RCC 7860 (cell line): ENCODE results near the gene DAB1.

ENCODE experiments used
- DNase-seq: peaks from one replicate; pipeline ENCODE4 v3.0.0-alpha.2; 2015; ENCODE audit warnings: low spot score
- FAIRE-seq: peaks from 2 replicates; lab custom pipeline; 2012; peaks lifted over from hg19 to GRCh38; lab: Jason Lieb, UNC

DAB1 gene

DNA sequence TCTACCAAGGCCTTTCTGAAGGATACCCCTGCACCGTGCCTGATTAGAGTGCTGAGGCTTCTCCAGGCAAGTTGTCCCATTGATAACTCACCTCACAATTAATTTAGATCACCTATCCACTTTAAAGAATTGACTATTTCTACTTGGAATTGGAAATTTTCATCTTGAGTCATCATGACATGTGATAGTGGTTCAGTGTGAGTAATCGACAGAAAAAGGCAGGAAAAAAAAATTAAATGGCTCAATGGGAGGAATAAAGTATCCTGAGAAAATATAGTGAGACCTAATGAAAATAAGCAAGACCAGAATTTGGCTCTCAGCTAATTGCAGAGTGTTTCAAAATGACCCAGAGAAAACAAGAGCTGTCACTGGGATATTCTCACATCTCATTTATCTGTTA, 235.7 kb downstream of the DAB1 start:
- FAIRE-seq = no peak
- no peak for DNase-seq

DNA sequence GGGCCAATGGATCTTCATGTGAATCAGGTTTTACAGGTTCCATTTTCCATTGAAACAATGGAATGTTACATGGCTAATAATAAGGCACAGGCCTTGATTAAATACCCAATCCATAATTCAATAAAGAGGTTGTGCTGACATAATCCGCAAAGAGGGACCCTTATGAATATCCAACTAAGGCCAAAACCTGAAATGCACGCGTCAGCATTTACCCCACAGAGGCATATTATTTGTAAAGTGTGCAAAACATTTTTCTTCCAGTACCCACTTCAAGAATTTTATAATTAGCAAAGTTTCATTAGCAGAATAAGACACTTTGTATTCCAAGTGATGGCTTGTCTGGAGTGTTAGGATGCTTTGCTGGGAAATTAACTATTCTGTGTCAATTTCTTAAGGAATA, 237.4 kb downstream of the DAB1 start:
- no peak for FAIRE-seq
- DNase-seq = no peak

DNA sequence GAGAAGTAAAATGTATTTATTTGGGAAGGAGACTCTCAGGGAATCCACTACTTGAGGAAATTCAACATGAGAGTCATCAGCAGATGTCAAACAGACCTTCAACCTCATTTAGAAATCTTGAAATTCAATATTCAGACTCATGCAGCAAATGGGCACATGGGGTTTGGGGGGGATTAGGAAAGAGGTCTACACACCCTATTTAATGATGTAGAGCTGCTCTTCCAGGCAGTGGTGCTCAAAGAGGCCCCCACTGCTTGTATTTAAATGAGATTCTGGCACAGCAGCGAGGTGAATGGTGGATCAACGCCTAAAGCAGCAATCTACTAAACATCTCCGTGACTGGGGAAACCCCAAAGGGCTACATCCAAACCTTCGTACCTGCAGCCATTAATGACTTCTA, 244.9 kb downstream of the DAB1 start:
- DNase-seq (no peak), FAIRE-seq (no peak)

DNA sequence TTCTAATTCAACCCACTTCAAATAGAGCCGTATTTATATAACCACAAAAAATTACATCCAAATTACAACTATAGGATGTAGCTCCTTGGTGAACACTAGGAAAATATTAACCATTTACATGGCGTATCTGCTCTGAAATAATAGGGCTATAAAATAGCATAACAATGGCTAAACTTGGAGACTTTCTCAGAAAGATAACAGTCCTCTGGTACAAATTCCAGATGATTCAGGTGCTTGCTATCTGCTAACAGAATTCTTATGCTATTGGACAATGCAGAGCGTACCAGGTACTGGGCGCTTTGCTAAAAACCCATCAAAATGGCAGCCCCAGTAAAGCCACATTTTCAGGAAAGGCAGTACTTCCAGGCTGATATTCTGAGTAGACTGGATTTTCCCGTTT, 248.4 kb downstream of the DAB1 start:
- FAIRE-seq (no peak), DNase-seq (no peak)

DNA sequence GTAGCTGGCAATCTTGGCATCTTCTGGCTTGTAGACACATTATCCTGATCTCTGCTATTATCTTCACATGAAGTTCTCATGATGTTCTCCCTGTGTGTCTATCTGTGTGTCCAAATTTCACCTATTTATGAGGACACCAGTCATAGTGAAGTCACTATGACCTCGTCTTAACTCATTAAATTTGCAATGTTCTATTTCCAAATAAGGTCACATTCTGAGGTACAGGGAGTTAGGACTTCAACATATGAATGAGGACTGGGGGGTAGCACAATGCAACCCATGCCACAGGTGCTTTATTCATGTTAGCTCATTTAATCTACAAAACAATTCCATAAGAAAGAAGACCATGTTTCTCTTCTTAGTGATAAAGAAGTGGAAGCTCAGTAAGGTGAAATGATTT, 251.8 kb downstream of the DAB1 start:
- FAIRE-seq (no peak), DNase-seq (no peak)

DNA sequence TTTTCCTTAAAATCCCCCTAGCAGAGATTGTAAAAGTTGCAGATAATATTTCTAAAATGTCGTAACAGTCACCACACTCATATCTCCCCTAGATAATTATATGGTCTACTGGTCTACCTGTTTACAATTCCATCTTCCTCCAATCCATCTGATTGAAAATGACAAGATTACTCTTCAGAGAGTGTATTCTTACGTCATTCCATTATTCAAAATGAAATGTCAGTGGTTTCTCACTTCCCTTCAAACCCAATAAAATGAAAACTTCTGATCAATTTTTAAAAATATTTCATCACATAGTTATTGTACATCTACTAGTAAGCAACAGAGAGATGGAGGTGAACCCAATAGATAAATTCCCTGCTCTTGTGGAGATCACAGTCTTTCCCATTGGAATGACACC, 255.9 kb downstream of the DAB1 start:
- DNase-seq (no peak), FAIRE-seq (no peak)

DNA sequence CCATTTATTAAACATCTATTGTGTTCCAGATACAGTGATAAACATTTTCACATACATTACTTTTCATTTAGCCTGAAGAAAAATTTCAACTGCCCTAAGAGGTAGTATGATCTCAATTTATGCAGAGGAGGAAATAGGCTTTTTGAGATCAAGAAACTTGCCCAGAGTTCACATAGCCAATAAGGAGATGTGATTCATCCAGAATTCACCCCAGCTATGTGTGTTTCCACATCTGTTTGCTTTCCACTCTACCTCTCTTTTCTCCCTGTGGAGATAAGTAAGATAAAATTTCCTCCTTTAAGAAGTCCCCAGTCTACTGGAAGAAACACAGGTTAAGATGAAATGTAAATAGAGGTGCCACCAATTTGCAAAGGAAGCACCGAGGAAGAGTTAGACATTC, 258.3 kb downstream of the DAB1 start:
- DNase-seq (no peak), FAIRE-seq (no peak)

DNA sequence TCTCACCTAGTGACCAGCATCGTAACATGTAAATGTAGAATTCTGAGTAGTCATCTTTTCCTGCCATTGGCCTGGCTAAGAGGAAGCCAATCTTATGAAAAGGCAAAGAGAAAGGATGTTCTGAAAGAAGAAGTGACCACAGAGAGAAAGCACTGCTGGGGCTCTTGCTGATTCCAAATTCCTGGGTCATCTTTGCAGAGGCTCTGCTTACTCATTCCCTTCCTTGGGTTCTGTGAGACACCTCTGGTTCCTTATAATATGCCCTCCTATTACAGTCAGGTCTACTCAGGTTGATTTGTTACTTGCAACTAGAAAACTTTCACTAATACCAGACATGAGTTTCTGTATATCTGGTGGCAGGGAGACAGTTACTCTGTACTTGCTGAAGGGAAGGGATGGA, 259.3 kb downstream of the DAB1 start:
- no peak for FAIRE-seq

DNA sequence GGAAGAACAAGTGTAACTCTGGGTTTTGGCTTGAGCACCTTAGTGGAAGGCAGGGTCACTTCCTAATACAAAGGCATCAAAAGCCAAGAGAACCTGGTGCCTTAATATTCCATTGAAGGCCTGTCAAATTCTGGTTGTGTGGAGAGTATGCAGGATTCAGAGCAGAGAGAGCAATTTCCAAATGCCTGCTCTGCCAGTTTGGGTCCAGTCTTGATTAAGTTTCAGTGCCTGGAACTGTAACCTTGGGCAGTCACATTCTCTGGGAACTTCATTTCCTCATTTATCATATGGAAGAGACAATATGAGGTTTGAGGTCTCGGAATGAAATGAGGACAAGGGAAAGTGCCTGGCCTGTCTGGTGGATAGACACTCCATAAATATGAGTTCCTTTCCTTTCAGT, 260.1 kb downstream of the DAB1 start:
- FAIRE-seq = no peak
- DNase-seq = no peak

More for the DNA sequence above, 259.3 kb downstream of the DAB1 start:
- no peak for DNase-seq

DNA sequence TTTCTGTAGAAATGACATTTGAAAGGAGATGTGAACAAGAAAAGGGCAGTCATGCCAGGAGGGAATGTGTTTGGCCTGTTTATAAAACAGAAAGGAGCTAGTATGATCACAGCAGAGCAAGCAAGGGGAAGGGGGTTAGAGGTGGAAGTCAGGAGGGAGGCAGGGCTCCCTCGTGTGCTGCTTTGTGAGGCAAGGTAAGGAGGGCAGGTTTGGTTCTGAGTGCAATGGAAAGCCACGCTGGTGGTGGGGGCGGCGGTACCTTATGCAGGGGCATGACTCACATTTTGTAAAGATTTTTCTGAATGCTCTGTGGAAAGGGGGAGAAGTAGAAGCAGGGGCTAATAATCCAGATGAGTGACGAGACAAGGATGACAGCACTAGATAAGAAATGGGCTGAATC, 260.5 kb downstream of the DAB1 start:
- FAIRE-seq = no peak

DNA sequence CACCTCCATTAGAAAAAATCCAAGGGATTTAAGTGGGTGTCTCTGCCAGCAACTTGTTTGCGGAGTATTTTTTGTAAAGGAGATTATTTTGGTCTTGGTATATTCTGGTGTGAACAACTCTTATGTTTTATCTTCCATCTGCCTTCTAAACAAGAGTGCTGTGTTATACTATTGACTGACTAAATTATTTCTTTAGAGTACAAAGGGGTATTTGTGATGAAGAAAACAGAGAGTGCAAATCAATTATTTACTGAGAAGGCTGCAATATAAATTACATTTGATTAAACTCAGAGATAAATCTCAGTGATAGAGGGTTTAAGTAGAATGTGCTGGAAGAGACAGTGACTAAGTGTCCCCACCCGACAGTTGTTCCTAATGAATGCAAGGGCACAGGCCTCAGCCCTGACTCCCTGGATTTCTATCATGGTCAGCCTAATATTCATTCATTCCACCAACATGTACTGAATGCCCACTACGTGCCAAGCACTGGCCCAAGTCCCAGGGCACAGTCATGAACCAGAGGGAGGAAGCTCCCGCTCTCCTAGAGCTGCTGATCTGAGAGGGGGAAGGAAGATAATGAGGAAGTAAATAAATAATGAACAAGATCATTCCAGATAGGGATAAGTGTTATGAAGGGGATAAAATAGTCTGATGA, 261.1 kb downstream of the DAB1 start:
- DNase-seq = no peak
- no peak for FAIRE-seq

More for the DNA sequence above, 260.5 kb downstream of the DAB1 start:
- DNase-seq = no peak

DNA sequence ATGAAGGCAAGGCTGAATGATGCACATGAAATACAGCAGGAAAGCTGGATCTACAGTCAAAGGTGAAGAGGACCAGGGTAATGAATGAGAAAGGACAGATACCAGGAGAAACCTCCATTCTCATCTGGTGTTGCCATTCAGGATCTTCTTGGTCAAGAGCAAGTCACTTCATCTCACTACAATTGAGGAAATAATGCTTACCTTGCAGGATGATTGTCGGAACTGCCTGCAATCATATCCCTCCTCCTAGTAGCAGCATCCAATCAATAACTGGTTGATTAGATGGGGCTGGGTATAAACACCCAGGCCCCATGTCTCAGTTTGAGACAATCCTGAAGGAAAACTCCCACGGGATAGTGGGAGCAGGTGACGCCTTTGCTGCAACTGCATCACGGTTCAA, 263.3 kb downstream of the DAB1 start:
- FAIRE-seq = no peak
- no peak for DNase-seq

DNA sequence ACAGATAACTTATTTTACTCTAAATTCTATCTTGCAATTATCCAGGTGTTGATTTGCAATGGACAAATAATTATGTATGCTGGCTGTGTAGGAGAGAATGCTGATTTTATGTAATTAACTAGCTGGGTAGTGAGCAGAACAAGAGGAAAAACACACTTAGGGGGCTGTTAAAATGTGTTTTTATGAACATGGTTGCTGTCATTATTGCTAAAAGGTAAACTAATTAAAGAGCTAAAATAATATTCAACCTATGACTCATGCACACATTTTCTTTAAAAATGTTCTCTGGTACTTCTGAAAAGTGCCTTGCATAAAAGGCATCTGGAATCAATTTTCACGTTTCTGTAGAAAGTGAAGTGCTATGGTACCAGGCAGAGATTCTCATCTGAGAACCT, 265.3 kb downstream of the DAB1 start:
- DNase-seq (no peak), FAIRE-seq (no peak)

DNA sequence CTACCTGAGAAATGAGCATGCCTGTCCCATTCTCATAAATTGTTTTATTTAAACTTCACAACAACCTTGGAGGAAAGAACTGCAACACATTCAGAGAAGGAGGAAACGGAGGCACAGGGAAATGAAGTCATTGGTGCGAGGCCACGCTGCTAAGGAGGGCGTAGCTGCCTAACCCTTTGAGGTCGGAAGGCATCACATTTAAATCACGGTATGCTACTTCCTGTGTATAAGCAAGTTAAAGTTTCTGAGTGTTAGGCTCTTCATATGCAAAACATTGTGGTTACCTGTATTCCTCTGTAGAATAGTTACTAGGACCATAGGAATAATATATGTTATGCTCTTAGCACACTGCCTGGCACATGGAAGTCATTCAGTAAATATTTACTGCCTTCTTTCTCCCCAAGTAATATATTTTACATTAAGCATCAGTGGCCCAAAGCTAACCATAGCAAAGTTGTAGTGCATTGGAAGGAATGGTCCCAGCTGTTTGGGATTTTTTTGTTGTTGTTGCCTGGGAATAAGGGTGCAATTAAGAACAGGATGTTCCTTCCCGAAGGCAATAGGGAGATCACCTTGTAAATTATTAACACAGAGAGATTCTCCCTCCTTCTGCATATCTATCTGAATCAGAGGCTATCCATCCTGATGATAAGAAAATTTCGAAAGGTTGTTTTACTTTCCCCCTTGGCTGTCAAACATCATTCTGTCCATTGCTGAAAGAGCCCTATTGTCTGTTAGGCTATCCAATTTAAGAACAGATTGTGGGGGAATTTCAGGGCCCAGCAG, 265.8 kb downstream of the DAB1 start:
- DNase-seq (no peak), FAIRE-seq (no peak)

DNA sequence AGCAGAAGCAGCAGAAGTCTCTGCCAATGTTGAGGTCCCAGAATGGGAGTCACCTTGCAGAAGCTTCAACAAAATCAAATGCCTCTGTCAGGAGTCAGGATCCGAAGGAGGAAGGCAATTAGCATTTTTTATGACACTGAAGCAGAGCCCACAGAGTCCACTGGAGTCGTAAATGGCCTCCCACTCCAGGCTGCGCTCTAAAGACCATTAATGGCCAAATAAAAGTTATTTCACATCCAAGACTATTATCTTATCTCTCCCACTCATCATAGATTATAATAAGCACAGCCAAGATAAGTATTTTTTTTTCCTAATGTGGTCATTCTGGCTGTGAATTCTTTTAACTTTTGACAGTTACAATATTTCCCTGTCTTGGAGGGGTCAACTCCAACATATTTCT, 267.0 kb downstream of the DAB1 start:
- no peak for FAIRE-seq

DNA sequence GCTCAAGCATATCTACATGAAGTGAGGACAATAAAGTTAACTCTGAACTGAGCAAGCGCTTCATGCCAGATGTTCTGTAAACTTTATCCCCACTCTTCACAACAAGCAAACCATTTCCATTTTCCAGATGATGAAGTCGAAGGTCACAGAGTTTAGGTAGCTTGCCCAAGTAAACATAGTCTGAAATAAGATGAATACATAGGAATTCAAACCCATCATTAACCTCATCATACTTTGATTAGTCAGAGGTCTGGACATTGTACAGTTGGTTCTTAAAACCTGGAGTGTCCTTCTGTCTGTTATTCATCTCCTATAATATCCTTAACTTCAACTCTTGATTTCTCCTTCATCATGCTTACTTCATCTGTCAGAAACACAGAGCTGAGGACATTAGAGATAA, 277.8 kb downstream of the DAB1 start:
- no peak for DNase-seq
- no peak for FAIRE-seq

More for the DNA sequence above, 267.0 kb downstream of the DAB1 start:
- no peak for DNase-seq

DNA sequence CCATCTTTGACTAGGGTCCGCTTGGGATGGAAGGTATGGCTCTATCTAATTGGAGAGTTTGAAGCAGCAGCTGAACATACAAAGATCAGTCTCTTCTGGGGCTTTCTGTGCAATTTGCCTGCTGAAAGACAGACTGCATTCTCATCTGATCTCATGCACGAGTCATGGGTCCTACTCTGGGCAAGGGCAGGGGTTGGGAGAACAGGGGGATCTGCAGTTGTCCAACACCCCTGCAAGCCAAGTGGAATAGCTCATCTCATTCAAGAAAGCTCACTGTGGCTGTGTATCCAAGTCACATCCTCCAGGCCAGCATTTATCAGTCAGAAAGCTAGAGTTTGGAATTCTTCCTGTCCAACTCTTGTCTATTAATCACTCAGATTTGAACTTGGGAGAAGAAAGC, 280.9 kb downstream of the DAB1 start:
- FAIRE-seq (no peak), DNase-seq (no peak)

DNA sequence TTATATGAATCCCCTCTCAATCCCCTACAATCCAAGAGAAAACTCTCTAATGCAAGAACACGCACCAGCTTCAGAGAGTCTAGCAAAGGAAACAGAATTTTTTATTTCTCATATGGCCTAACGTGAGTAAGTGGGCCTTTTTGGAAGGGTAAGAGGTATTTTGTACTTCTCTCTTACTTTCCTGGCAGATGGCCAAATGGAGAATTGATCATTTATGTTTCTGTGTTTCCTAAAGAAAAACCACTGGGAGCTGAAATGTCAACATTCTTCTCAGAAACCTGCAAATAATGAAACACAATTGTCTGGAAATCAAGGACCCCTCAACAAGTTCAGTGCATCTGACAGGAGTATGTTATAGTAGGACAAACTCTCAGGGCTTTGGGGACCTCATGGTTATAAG, 281.7 kb downstream of the DAB1 start:
- no peak for FAIRE-seq
- DNase-seq = no peak

DNA sequence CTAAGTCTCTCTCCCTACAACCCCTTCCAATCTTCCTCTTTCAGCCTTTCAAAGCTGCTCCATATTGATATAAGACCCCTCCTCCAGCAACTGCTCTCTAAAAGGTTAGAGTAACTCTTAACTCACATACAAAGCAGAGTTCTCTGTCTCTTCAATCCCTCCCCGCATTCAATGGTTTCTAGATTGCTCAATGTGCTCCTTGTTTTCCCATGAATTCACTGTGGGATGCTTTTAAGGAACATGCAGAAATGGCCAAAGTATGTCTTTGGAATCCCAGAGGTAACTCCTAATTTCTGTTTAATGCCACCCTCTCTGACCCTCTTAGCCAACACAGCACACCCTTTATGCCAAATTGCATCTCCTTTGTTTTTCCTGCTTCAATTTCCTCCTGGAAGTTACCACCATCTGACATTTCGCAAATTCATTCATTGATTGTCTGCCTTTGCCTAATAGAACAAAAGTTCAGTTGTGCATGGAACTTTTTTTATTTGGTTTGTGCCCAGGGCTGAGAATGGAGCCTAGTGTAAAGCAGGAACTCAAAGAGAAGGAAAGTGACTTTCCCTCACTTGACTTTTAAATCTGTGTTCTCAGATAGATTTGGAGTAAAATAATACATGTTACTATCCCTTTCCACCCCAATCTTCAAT, 285.3 kb downstream of the DAB1 start:
- DNase-seq (no peak), FAIRE-seq (no peak)

DNA sequence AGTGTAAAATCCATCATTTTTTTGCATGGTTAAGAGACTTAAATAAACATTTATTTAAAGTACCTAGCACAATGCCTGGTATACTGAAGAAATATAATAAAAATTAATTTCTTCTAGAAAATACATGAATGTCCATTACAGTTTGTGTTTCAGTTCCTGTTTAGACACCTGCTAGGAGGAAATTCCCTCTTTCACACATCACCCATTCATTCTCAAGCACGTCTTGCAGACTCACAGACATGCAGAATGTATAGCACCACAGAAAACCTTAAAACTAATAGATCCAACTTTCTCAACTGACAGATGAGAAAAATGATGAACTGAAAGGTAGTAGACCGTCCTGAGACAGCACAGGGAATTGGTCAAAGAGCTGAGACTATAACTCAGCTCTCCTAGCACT, 285.9 kb downstream of the DAB1 start:
- FAIRE-seq = no peak
- DNase-seq = no peak

DNA sequence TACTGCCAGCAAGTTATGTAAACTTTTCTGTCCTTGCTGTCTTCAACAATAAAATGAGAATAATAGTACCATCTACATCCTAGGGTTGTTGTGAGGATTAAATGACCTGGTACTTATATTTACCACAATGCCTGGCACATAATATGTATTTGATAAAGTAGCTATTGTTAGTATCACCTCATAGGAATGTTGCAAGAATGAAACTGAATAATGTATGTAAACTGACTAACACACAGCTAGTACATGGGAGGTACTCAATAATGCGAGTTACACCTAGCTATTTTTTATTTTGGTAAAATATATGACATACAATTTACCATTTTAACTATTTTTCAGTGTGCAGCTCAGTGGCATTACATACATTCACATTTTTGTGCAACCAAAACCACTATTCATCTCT, 289.1 kb downstream of the DAB1 start:
- DNase-seq (no peak), FAIRE-seq (no peak)

DNA sequence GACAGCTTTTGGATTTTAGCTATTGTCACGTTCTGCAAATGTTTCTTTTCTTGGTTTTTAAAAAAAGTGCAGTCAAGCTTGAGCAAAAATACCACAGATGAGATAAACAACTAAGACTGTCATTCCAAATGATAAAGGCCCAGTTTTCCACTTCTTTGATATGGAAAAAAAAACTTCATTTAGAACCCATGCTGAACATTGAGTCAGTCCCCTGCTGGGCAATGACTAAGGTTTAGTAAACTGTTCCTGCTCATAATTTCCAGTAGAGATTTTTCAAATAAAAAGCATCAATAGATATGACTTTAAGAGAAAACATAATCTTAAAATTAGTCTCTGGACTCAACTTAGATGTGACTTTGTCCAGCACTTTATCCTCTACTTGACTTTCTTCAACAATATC, 290.2 kb downstream of the DAB1 start:
- no peak for FAIRE-seq
- DNase-seq = no peak
